ENCODE measurements around the gene NRG2.
A peak's percentile ranks its signal among the peaks of the same experiment; 100 is the strongest.

The NRG2 gene

GRCh38 chr5:139844472-139845145 is 198.5 kb downstream of the NRG2 start:
- 0 out of 2 replicates have a peak, but pooled peaks have one; percentile 9 for TF ChIP-seq MAX (IDR thresholded peaks at IDR 0.05; ENCODE audit: low read depth, low read length)
- no peak for TF ChIP-seq MYC (IDR thresholded peaks at IDR 0.05; ENCODE audit: low read depth, low read length)
- TF ChIP-seq CTCF (IDR thresholded peaks at IDR 0.05; ENCODE audit: low read depth, low read length) = peak; percentile 84
- peak; percentile 76 for DNase-seq (ENCODE audit: low read depth)
- H3K4me3 ChIP-seq (ENCODE audit: low read depth, low read length) = no peak overlapping the region

- TF ChIP-seq MYC (IDR thresholded peaks at IDR 0.05; ENCODE audit: low read depth, low read length) (no peak), POLR2A (IDR thresholded peaks at IDR 0.05; ENCODE audit: extremely low read depth, insufficient read length) (no peak), MAX (IDR thresholded peaks at IDR 0.05; ENCODE audit: low read depth, low read length) (no peak), CTCF (IDR thresholded peaks at IDR 0.05; ENCODE audit: low read depth, low read length) (no peak)
- no peak for DNase-seq (ENCODE audit: low read depth)
Measured at GRCh38 chr5:139843991-139844390, 199.1 kb downstream of the NRG2 start.

GRCh38 chr5:139842321-139842720 is 200.8 kb downstream of the NRG2 start:
- DNase-seq (ENCODE audit: low read depth) = no peak
- H3K4me3 ChIP-seq (ENCODE audit: low read depth, low read length) = no peak overlapping the region
- TF ChIP-seq MYC (IDR thresholded peaks at IDR 0.05; ENCODE audit: low read depth, low read length) (no peak), POLR2A (IDR thresholded peaks at IDR 0.05; ENCODE audit: extremely low read depth, insufficient read length) (no peak), MAX (IDR thresholded peaks at IDR 0.05; ENCODE audit: low read depth, low read length) (no peak)

More at GRCh38 chr5:139843991-139844390, 199.1 kb downstream of the NRG2 start:
- H3K4me3 ChIP-seq (ENCODE audit: low read depth, low read length) = no peak overlapping the region

GRCh38 chr5:139841549-139841948 is 201.6 kb downstream of the NRG2 start:
- no peak for DNase-seq (ENCODE audit: low read depth)
- no peak overlapping the region for H3K4me3 ChIP-seq (ENCODE audit: low read depth, low read length)
- no peak for TF ChIP-seq POLR2A (IDR thresholded peaks at IDR 0.05; ENCODE audit: extremely low read depth, insufficient read length)
- no peak for TF ChIP-seq MAX (IDR thresholded peaks at IDR 0.05; ENCODE audit: low read depth, low read length)
- no peak for TF ChIP-seq MYC (IDR thresholded peaks at IDR 0.05; ENCODE audit: low read depth, low read length)
- TF ChIP-seq CTCF (IDR thresholded peaks at IDR 0.05; ENCODE audit: low read depth, low read length) = no peak

- no peak overlapping the region for H3K4me3 ChIP-seq (ENCODE audit: low read depth, low read length)
- TF ChIP-seq POLR2A (IDR thresholded peaks at IDR 0.05; ENCODE audit: extremely low read depth, insufficient read length) (no peak), MAX (IDR thresholded peaks at IDR 0.05; ENCODE audit: low read depth, low read length) (no peak), CTCF (IDR thresholded peaks at IDR 0.05; ENCODE audit: low read depth, low read length) (no peak), MYC (IDR thresholded peaks at IDR 0.05; ENCODE audit: low read depth, low read length) (no peak)
- no peak for DNase-seq (ENCODE audit: low read depth)
Measured at GRCh38 chr5:139839918-139840317, 203.2 kb downstream of the NRG2 start.

GRCh38 chr5:139839232-139839815 is 203.8 kb downstream of the NRG2 start:
- no peak for DNase-seq (ENCODE audit: low read depth)
- TF ChIP-seq MAX (IDR thresholded peaks at IDR 0.05; ENCODE audit: low read depth, low read length) (no peak), CTCF (IDR thresholded peaks at IDR 0.05; ENCODE audit: low read depth, low read length) (no peak), POLR2A (IDR thresholded peaks at IDR 0.05; ENCODE audit: extremely low read depth, insufficient read length) (no peak), MYC (IDR thresholded peaks at IDR 0.05; ENCODE audit: low read depth, low read length) (no peak)
- no peak overlapping the region for H3K4me3 ChIP-seq (ENCODE audit: low read depth, low read length)

Data from NB4 (cell line).